ENCODE measurements around the gene OBSCN. TPM values are rescaled to one million over a fixed set of nuclear protein-coding genes. Genes with fewer than 3 reads are reported as not detected.
A peak's percentile ranks its signal among the peaks of the same experiment; 100 is the strongest.

Gene OBSCN
- total RNA-seq, 2 experiments from 2014 or later, result 29.5 to 45.2 TPM

DNA sequence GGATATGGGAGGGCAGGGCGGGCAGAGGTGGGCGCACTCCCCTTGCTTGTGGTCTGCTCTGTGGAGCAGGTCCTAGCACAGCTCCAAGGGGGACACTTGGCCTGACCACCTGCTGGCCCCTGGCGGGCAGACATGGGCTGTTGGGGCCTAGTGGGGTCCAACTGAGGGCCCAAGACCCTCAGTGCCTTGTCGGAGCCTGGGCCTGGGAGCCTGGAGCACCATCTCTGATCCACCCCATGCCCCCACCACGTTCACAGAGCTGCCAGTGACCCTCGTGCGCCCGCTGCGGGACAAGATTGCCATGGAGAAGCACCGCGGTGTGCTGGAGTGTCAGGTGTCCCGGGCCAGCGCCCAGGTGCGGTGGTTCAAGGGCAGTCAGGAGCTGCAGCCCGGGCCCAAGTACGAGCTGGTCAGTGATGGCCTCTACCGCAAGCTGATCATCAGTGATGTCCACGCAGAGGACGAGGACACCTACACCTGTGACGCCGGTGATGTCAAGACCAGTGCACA, 70.6 kb downstream of the OBSCN start:
- BruUV-seq (replicated peaks), result no TSS peak
- Histone ChIP-seq H3K9me3 (ENCODE audit: low read length) (no peaks in the 10 kb centered on the region), H4K20me1 (ENCODE audit: insufficient read depth, low read length) (no peaks in the 10 kb centered on the region), H3K9me2 (ENCODE audit: insufficient read depth, low read length) (no peaks in the 10 kb centered on the region), H3K4me3 (ENCODE audit: low read depth, low read length, poor library complexity, severe bottlenecking) (no peak overlapping the region), H3K4me1 (ENCODE audit: insufficient read depth, low read length, poor library complexity, severe bottlenecking) (peaks cover 13% of the 10 kb centered on the region), H3K36me3 (ENCODE audit: insufficient read depth, low read length) (0 out of 2 replicates have a peak, but pooled peaks cover 3% of the 10 kb centered on the region), H3K4me2 (ENCODE audit: low read length) (no peak overlapping the region), H3K27ac (ENCODE audit: low read depth, low read length, poor library complexity, severe bottlenecking) (no peak overlapping the region), H2AFZ (ENCODE audit: low read length) (no peak overlapping the region), H3K79me2 (ENCODE audit: insufficient read depth, low read depth, low read length) (no peaks in the 10 kb centered on the region)
- intact Hi-C loops (cut with micrococcal nuclease; ENCODE audit: unreplicated experiment), result loop anchor here (10.0 kb wide), 1 partner anchor 144 kb away; no protein-coding TSS in a partner anchor
- no peak for TF ChIP-seq EZH2phosphoT487 (IDR thresholded peaks at IDR 0.05; ENCODE audit: borderline replicate concordance, low read depth, low read length)
- TF ChIP-seq, protein P1, sequence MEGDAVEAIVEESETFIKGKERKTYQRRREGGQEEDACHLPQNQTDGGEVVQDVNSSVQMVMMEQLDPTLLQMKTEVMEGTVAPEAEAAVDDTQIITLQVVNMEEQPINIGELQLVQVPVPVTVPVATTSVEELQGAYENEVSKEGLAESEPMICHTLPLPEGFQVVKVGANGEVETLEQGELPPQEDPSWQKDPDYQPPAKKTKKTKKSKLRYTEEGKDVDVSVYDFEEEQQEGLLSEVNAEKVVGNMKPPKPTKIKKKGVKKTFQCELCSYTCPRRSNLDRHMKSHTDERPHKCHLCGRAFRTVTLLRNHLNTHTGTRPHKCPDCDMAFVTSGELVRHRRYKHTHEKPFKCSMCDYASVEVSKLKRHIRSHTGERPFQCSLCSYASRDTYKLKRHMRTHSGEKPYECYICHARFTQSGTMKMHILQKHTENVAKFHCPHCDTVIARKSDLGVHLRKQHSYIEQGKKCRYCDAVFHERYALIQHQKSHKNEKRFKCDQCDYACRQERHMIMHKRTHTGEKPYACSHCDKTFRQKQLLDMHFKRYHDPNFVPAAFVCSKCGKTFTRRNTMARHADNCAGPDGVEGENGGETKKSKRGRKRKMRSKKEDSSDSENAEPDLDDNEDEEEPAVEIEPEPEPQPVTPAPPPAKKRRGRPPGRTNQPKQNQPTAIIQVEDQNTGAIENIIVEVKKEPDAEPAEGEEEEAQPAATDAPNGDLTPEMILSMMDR (conservative IDR thresholded peaks at IDR 0.05; ENCODE audit: low read length), result no peak
- POLR2A ChIA-PET, result no interaction called here
- CTCF ChIA-PET (ENCODE audit: unreplicated experiment), result no interaction called here
- DNase-seq (ENCODE audit: low spot score), result no peak

DNA sequence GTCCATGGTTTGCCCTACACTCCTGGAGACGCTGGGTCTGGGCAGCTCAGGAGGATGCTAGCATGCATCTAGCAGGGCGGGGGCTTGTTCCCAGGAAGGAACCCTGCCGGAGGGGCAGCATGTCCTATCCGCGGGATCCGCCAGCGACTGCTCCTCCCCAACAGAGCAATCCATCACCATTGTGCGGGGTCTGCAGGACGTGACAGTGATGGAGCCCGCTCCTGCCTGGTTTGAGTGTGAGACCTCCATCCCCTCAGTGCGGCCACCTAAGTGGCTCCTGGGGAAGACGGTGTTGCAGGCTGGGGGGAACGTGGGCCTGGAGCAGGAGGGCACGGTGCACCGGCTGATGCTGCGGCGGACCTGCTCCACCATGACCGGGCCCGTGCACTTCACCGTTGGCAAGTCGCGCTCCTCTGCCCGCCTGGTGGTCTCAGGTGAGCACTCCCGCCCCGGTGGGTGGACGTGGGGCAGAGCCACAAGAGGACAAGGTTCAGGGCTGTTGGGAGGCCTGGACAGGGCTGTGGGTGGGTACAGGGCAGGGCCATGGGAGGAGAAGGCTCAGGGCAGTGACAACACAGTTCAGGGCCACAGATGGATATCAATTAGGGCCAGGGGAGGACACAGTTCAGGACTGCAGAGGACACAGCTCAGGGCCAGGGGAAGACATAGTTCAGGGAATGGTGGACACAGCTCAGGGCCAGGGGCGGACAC, 71.3 kb downstream of the OBSCN start:
- CTCF ChIA-PET (ENCODE audit: unreplicated experiment), result no interaction called here
- intact Hi-C loops (cut with micrococcal nuclease; ENCODE audit: unreplicated experiment), result loop anchor here (10.0 kb wide), 1 partner anchor 144 kb away; no protein-coding TSS in a partner anchor
- Histone ChIP-seq H3K79me2 (ENCODE audit: insufficient read depth, low read depth, low read length) (no peaks in the 10 kb centered on the region), H3K4me1 (ENCODE audit: insufficient read depth, low read length, poor library complexity, severe bottlenecking) (peaks cover 13% of the 10 kb centered on the region), H3K4me2 (ENCODE audit: low read length) (no peak overlapping the region), H3K36me3 (ENCODE audit: insufficient read depth, low read length) (peaks cover 7% of the 10 kb centered on the region; the same call in 1 of the 2 replicates), H4K20me1 (ENCODE audit: insufficient read depth, low read length) (no peaks in the 10 kb centered on the region), H3K9me2 (ENCODE audit: insufficient read depth, low read length) (no peaks in the 10 kb centered on the region), H2AFZ (ENCODE audit: low read length) (no peak overlapping the region), H3K27ac (ENCODE audit: low read depth, low read length, poor library complexity, severe bottlenecking) (no peak overlapping the region), H3K9me3 (ENCODE audit: low read length) (no peaks in the 10 kb centered on the region), H3K4me3 (ENCODE audit: low read depth, low read length, poor library complexity, severe bottlenecking) (no peak overlapping the region)
- TF ChIP-seq EZH2phosphoT487 (IDR thresholded peaks at IDR 0.05; ENCODE audit: borderline replicate concordance, low read depth, low read length), result no peak
- TF ChIP-seq, protein P1 (conservative IDR thresholded peaks at IDR 0.05; ENCODE audit: low read length), result no peak
- no TSS peak for BruUV-seq (replicated peaks)
- POLR2A ChIA-PET, result no interaction called here
- DNase-seq (ENCODE audit: low spot score), result no peak

DNA sequence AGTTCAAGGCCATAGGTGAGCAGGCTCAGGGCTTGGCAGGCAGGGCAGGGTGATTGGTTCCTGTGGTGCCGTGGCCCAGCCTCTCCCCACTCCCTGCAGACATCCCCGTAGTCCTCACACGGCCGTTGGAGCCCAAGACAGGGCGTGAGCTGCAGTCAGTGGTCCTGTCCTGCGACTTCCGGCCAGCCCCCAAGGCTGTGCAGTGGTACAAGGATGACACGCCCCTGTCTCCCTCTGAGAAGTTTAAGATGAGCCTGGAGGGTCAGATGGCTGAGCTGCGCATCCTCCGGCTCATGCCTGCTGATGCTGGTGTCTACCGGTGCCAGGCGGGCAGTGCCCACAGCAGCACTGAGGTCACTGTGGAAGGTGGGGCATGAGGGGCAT, 71.9 kb downstream of the OBSCN start:
- no peaks in the 10 kb centered on the region for H3K9me2 ChIP-seq (ENCODE audit: insufficient read depth, low read length)
- no peak overlapping the region for H2AFZ ChIP-seq (ENCODE audit: low read length)
- H4K20me1 ChIP-seq (ENCODE audit: insufficient read depth, low read length), result no peaks in the 10 kb centered on the region
- DNase-seq (ENCODE audit: low spot score), result no peak
- POLR2A ChIA-PET, result no interaction called here
- H3K4me2 ChIP-seq (ENCODE audit: low read length), result no peak overlapping the region
- no peaks in the 10 kb centered on the region for H3K79me2 ChIP-seq (ENCODE audit: insufficient read depth, low read depth, low read length)
- TSS peak; percentile 83 for BruUV-seq (replicated peaks)
- no peak overlapping the region for H3K4me3 ChIP-seq (ENCODE audit: low read depth, low read length, poor library complexity, severe bottlenecking)
- CTCF ChIA-PET (ENCODE audit: unreplicated experiment), result no interaction called here
- H3K4me1 ChIP-seq (ENCODE audit: insufficient read depth, low read length, poor library complexity, severe bottlenecking), result peaks cover 13% of the 10 kb centered on the region
- peaks cover 7% of the 10 kb centered on the region; the same call in 1 of the 2 replicates for H3K36me3 ChIP-seq (ENCODE audit: insufficient read depth, low read length)
- H3K9me3 ChIP-seq (ENCODE audit: low read length), result no peaks in the 10 kb centered on the region
- H3K27ac ChIP-seq (ENCODE audit: low read depth, low read length, poor library complexity, severe bottlenecking), result no peak overlapping the region
- no peak for TF ChIP-seq EZH2phosphoT487 (IDR thresholded peaks at IDR 0.05; ENCODE audit: borderline replicate concordance, low read depth, low read length)
- TF ChIP-seq, protein P1 (conservative IDR thresholded peaks at IDR 0.05; ENCODE audit: low read length), result no peak
- intact Hi-C loops (cut with micrococcal nuclease; ENCODE audit: unreplicated experiment), result loop anchor here (10.0 kb wide), 1 partner anchor 145 kb away; no protein-coding TSS in a partner anchor

Data from OCI-LY7 (cell line).